ENCODE measurements around the gene CLASP2.
A peak's percentile ranks its signal among the peaks of the same experiment; 100 is the strongest.
"Not testable (repeated sequence)": the region's sequence is repeated elsewhere in the genome, so short reads cannot be mapped to it uniquely, and the experiment has no call there.

Gene CLASP2

DNA sequence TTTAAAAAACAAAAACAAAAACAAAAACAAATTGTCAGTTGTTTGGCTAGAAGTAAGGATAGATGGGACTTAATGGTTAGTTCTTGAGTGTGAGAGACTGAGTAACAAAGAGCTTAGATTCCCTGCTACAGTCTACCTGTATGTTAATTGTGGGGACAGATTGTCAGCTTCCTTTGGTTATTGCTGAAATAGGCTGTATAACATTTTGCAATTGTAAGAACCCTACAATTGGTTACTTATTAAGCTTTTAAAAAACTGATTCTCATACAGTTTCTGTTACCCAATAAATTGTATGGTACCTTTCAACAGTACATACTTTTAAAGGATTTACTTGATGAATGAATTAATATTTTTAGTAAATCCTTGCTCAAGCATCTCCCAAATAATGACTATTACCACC is 35.3 kb downstream of the CLASP2 start:
- DNase-seq: no peak

DNA sequence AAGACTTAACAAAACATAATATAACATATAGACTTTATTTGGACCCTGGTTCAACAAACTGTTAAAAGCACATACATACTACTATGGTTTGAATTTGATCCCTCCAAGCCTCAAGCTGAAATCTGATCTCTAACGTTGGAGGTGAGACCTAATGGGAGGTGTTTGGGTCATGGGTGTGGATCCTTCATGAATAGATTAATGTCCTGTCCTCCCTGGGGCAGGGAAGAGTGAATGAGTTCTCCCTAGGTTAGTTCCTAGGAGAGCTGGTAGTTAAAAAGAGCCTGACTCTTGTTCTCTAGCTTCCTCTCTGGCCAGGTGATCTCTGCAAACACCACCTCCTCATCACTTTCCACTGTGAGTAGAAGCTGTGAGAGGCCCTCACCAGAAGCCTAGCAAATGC is 36.4 kb downstream of the CLASP2 start:
- DNase-seq: no peak

DNA sequence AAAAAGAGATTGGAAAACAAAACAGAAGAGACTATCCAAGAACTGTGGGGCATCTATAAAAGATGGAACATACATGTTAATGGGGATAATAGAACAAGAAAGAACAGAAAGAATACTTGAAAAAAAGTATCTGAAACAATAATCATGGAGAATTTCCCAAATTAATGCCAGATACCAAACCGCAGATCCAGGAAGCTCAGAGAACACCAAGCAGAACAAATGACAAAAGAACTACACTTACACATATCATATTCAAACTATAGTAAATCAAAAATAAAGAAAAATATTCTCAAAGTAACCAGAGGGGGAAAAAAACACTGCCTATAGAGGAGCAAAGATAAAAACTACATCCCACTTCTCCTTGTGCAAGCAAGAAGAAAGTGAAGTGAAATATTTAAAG is 40.0 kb downstream of the CLASP2 start:
- no peak for DNase-seq

DNA sequence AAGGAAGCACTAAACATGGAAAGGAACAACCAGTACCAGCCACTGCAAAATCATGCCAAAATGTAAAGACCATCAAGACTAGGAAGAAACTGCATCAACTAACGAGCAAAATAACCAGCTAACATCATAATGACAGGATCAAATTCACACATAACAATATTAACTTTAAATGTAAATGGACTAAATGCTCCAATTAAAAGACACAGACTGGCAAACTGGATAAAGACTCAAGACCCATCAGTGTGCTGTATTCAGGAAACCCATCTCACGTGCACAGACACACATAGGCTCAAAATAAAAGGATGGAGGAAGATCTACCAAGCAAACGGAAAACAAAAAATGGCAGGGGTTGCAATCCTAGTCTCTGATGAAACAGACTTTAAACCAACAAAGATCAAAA is 44.6 kb downstream of the CLASP2 start:
- not testable (repeated sequence) for DNase-seq

DNA sequence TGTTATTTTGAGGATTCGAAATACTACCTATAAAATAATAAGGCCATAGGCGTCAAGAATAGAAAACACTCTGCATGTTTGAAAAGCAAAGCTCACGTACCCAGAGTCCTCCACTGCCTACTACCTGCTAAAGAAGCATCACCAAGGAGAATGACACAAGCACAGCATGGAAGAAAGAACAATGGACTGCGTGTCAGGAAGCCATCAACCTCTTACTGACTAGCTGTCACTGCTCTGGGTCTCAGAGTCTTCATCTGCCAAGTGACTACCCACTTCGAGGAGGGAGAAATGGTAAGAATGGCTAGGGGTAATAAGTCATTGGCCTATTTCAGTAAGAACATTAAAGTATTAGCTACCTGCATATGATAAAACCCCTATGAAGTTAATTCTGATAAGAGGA is 49.4 kb downstream of the CLASP2 start:
- no peak for DNase-seq

DNA sequence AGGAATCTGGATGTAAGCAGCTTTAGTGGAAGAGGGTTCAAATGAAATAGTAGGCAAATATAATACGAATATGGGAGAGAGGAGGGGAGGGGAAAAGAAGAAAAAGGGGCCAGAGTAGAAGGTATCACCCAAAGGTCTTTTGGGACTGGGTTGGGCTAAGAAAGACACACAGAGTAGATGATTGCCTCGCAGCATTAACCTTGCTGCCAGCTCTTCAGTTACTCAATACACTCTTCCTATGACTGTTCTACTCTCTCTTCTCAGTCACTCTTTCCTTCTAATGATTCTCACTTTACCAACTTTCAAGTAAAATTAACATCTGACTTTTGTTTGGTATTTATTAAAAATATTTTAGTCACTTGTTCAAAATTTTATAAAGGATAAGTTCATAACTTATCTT is 52.8 kb downstream of the CLASP2 start:
- DNase-seq: no peak

DNA sequence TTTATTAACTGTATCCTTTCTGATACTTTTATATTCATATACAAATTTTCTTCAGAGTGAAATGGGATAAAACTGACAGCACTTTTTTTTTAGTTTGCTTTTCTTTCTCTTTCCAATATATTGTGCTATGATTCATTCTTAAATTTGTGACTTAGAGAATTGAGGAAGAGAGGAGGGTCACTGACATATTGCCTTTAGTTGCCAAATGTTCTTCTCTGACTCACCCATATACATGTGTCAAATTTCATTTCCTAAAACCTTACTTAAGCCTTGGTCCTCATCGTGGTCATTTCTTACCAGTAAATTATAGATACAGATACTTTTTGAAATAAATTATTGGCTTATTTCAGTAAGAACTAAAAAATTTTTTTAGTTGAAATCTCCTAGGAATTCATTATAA is 53.9 kb downstream of the CLASP2 start:
- DNase-seq: no peak

DNA sequence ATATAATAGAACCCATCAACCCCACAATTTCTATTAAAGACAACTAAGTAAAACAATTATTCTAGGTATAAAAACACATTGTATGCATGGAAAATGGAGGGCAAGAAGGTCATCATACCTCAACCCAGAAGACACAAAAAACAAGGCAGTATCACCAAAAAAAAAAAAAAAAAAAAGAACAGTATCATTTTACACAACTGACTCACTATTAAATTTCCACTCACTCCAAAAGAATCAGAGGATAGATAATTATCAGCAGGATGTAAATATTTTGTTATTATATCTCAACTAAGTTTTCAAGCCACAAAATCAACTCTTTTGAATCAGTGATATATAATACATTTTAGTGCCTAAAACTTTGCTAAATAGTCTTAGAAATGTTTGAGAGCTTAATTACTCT is 55.0 kb downstream of the CLASP2 start:
- DNase-seq: no peak

DNA sequence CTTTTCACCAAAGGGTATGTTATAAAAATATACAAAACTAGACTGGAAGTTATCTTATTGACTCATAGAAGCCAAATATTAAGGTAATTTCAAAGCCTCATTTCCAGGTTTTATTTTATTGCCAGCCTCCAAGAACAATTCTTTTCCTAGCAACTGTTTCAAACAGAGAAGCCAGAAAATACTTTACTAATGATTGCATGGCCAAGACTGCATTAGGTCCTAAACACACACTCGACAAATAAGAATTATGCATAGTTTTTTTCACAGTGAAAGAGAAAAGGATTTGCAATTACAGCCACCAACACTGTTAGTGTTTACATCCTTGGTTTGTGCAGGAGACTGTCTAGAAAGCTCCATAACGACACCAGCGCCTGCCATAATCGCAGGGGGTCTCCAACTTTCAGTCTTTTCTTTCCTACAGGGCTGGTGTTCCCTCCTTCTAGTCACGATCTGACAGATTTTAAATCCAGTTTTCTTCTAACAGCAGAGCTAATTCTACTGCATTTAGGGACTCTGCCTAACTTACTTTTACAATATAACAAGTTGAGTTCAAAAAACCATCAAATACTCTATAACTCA is 58.1 kb downstream of the CLASP2 start:
- DNase-seq: no peak

DNA sequence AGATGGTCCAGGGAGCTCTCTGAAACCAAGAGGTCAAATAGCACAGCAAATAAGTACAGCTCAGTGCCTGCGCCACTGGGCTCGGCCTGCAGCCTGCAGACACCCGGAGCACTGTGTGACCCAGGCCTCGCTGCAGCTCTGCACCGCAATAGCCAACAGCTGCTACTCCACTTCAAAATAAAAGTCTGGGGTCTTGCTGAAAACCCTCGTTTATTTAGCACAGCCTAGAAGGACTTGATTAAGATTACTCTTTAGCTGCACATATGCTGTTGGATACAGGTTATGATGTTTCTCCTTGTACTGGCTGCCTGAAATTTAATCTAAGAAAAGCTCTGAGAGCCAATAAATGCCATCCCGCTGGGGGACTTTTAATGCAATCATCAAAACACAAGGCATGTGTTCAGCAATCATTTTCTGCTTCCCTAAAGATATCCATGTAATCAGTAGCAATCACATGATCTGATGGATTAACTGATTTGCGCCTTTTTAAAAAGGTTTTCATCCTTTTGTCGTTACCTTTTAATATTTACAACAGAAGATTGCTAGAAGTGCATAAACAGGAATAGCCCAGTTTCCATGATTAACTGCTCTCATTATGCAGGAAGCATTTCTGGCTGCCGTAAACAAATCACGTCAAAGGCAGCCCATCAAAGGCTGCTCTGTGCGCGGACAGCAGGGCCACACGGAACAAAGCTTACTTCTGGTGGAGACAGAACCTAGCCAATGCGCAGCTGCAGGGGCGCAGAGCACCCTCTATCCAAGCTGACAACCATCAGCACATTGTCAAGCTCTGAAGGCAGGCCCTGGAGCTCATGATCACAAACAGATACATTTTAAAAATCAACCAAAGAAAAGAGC is 58.8 kb downstream of the CLASP2 start:
- DNase-seq: peak; percentile 15

DNA sequence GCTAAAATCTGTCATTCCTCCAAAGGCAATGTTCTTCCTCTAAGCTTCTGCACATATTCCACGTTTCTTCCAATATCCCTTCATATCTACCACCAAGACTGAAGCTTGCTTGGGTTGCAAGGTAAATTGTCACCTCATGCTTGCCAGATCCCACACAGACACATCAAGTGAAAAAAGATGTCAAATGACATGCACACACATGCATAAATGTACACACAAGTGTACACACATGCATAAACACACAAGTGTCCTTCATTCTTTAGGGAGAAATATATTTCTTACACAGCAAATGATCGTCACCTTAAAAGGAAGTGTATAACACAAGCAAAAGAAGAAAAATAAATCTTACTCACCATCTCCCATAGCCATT is 59.4 kb downstream of the CLASP2 start:
- DNase-seq: no peak

DNA sequence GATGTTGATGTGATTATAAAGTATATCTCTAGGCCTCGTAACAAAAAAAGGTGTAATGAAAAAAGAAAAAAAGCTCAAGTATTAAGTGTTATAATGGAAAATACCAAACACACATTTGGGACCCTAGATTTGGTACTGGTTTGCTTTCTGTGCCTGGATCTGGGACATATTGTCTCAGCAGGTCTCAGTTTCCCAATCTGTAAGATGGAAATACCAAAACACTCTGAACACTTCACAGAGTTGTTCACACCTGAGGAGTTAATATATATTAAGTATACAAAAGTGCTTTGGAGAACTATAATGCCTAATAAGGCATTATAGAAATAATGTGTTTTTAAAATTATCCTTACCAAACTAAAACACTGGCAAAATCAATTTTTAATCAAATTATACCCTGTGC is 60.0 kb downstream of the CLASP2 start:
- no peak for DNase-seq

DNA sequence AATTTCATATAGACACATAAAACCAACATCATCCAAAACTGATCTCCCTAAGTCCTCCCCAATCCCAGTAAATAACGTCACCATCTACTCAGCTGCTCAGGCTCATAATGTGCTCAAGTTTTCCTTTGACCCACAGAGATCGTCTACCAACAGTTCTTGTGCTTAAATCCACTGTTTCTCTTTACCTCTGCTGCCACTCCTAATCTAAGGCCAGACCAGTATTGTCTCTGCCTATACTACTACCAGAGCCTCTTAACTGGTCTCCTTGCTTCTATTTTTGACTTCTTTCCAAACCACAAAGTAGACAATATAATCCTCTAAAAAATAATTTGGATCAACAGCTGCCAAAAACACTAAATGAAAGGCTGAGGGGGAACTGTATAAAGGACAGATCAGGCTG is 65.3 kb downstream of the CLASP2 start:
- DNase-seq: no peak

DNA sequence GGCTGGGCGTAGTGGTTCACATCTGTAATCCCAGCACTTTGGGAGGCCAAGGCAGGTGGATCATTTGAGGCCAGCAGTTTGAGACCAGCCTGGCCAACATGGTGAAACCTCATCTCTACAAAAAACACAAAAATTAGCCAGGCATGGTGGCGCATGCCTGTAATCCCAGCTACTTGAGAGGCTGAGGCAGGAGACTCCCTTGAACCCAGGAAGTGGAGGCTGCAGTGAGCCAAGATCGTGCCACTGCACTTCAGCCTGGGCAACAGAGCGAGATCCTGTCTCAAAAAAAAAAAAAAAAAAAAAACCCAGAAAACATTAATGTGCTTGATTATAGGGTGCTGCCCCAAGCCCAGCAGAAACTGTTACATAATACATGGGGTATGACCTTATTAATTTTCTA is 67.0 kb downstream of the CLASP2 start:
- not testable (repeated sequence) for DNase-seq

DNA sequence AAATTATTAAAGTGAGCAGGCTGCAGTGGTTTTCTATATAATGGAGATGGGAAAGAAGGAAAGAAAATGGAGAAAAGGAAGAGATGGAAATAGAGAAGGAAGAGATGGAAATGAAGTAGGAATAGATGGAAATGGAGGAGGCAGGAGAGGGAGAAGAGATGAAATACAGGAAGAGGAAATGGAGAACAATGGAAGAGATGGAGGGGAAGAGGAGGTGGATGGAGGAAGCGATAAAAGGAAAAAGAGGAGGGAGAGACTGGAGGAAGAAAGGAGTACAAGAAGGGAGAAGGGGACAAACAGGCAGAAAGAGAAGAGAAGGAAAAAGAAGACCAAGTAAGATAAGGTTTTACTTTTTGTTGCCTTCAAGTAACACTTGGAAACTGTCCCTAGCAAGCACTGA is 67.6 kb downstream of the CLASP2 start:
- DNase-seq: no peak

DNA sequence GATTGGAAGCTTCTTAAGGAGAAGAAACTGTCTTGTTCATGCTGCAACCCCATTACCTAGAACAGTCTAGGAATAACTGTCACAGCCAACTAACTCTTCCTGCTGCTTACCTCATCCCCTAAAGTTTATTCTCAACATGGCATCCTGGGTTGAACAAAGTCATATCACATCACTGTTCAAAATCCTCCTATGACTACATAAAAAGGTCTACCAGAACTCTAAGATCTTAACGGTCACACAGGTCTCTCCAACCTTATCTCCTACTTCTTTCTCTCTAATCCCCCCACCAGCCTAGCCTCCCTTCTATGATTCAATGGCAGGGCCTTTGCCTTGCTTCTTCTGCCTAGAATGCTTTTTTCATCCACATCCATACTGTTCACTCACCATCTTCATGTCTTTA is 69.3 kb downstream of the CLASP2 start:
- DNase-seq: no peak

DNA sequence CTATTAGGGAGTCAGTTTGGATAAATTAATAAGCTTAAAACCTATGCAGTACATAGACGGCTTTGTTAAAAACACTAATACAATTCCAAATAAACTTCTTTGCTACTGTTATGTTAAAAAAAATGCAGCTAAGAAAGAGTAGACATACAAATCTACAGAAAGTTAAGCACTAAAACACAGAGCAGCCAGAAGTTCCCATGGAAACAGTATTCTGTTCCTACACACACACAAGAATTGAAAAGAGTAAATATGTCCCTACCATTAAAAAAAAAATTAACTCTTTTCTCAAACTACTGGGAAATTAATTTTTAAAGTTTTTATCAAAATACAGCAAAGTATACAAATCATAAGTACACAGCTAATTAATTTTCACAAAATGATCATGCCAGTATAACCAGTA is 71.6 kb downstream of the CLASP2 start:
- no peak for DNase-seq

DNA sequence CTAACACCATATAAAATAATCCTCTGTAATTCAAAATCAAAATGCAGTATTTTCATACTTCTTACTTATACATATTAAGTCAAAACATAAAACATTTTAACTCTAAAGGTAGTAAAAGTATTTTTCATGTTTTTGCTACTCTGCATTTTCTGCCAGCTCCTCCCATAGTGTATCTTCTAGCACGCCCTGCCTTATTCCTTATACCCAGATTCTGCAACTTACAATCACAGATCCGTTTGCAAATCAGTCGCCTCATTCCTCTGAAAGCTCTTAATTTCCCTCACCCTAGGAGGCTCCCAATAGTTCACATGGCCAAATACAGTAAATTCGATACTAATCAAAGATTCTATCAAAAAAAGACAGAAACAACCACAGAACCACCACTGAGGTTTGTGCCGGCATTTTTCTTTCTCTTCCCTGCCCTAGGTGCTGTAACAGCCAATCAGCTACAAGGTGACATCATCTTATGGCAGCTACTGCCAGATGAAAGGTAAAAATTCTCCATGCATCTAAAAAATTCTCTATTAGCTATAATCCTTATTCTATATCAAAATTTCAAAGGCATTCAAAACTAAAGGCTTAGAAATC is 72.9 kb downstream of the CLASP2 start:
- DNase-seq: no peak

DNA sequence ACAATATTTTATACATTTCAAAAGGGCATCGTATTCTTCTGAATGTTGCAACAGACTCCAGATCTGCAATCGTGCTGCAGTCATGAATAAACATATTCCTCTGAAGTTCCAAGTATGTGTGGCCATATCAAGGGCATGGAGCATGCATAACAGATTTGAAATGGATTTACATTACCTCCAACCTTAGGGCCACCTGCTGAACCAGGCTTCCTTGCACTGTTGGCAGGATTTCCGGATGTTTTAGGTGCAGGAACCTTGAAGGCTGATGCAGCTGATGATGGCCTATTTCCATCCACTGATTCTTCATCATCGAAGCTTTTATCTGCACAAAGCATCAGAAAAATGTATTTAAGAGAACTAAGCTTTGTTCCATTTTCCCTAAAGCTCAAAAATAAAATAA is 73.5 kb downstream of the CLASP2 start:
- DNase-seq: no peak

DNA sequence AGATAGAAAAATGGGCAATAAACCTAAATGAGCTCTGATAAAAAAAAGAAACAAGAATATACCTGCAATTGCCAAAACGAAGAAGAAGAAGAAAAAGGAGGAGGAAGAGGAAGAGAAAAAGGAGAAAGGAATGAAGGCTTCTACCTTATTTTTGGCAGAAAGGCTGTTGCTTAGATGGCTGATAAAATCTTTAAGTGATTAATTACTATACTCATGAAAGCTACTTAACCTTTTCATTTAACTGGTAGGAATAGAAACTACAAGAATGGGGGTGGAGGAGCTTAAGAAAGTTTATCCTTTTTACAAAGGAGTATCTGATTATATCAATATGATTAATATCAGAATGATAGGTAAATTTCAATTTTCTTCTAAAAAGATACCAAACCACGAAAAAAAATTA is 75.2 kb downstream of the CLASP2 start:
- DNase-seq: no peak

DNA sequence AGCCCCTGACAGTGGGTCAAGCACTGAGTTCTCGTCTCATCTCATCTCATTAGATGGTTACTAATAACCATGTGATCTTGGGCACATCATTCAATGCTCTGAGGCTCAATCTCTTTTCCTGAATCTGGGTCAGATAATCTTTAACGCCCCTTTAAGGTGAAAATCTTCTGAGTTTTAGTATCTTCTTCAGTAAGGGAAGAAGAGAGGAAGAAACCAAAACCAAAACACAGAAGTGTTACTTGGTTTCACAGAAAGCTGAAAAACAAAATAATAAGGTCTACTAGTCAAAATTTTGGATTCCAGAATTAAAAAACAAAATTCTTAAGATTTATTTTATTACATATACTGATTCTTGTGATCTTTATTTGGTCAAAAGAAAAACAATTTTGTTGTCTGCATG is 78.2 kb downstream of the CLASP2 start:
- DNase-seq: no peak

DNA sequence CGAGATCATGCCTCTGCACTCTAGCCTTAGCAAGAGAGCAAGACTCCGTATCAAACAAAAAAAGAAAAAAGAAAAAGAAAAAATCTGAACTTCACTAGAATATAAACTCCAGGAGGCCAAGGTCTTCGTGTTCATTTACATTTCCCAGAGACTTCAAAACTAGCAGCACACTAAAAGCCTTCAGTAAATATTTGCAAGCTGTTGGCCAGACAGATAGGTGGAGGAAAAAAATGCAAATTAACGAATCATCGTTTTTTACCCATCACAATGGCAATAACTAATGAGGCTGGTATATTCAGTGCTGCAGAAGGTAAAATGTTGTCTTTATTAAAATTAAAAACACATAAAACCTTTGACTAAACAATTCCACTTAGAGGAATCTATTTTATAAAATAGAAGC is 80.6 kb downstream of the CLASP2 start:
- DNase-seq: no peak

DNA sequence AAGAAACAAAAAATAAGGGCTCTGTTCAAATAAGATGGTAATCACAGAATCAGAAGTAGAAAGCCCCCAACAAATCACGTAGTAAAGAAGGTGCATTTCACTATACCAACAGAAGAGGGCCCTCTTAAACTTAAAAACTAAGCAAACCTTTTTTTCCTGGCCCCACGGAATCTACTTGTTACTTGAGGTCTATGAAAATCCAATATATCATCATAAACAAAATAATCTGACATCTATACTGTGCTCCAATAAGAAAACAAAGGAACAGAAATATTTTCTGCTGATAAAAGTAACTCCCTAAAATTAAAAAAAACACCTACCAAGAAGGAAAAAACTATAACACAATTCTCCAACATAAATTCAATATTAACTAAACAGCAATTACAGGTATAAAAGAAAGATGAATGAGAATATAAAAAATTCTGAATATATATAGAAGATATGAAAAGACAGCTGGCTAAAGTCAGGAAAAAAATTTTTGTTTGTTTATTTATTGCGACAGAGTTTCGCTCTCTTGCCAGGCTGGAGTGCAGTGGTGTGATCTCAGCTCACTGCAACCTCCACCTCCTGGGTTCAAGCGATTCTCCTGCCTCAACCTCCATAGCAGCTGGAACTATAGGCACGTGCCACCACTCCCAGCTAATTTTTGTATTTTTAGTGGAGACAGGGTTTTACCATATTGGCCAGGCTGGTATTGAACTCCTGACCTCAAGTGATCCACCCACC is 81.8 kb downstream of the CLASP2 start:
- no peak for DNase-seq

DNA sequence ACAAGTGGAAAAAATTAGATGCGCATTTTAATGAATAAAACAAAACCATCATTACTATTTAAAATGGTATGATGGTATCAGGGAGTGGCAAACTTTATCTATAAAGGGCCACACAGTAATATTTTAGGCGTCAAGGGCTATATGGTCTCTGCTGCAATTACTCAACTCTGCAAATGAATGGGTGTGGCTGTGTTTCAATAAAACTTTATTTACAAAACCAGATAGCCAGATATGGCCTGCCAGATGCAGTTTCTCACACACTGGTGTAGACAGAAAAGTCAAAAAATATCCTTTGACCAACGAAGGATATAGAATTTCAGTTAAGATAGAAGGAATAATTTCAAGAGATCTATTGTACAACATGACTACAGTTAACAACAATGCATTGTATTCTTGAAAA is 83.8 kb downstream of the CLASP2 start:
- no peak for DNase-seq
